ENCODE data around the gene KRTAP1-5.
"Not testable (repeated sequence)": the region's sequence is repeated elsewhere in the genome, so short reads cannot be mapped to it uniquely, and the experiment has no call there.

KRTAP1-5 gene

DNA sequence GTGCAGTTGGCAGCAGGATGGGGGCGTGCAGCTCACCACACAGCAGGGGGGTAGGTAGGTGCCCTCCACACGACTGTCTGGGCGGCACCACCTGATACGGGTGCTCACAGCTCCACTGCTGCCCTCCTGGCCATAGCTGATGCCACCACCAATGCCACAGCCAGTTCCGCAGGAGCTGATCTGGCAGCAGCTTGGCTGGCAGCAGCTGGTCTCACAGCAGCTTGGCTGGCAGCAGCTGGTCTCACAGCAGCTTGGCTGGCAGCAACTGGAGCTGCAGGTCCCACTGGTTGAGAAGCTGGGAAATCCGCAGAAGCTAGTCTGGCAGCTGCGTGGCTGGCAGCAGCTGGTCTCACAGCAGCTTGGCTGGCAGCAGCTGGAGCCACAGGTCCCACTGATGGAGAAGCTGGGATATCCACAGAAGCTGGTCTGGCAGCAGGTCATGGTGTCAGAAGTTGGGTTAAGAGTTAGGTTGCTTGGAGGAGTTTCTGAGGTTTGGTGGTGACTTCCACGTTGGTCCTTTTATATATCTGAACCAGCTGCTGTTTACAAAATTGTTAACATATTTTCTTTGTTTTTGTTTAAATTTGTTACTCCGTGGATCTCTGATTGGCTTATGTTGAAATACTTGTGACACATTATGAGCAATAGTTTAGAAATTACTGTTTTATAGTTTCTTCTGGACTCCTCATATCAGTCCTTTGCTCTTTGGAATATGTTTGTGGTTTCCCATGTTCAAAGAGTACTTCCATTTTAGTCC is at the start of gene KRTAP1-5:
Gene KRTAP1-5 (minus strand): TSS at position 494 of the 757 bp plus-strand sequence. CDS start 53 bp downstream, at position 441.
- no peaks in the 10 kb centered on the region for H3K9me3 ChIP-seq (ENCODE audit: insufficient read depth, low read depth, low read length)
- no peak within 1 kb of the TSS for H3K4me3 ChIP-seq (ENCODE audit: low read length)
- no peak within 1 kb of the TSS for H3K27ac ChIP-seq (ENCODE audit: low read length)
- H3K27me3 ChIP-seq (ENCODE audit: insufficient read depth, low read length): no peaks in the 10 kb centered on the region
- H3K36me3 ChIP-seq (ENCODE audit: insufficient read depth, low read depth, low read length): no peaks in the 10 kb centered on the region
- H3K9ac ChIP-seq (ENCODE audit: low read depth, low read length): no peak within 1 kb of the TSS
- H3K4me1 ChIP-seq (ENCODE audit: insufficient read depth, low read length): no peaks in the 10 kb centered on the region

GRCh38 chr17:41076788-41077187 is 49.8 kb upstream of the KRTAP1-5 start:
- no peaks in the 10 kb centered on the region for H3K4me1 ChIP-seq (ENCODE audit: insufficient read depth, low read length)

GRCh38 chr17:41073676-41074075 is 46.7 kb upstream of the KRTAP1-5 start:
- Histone ChIP-seq H3K36me3 (ENCODE audit: insufficient read depth, low read depth, low read length) (no peaks in the 10 kb centered on the region), H3K27ac (ENCODE audit: low read length) (no peak overlapping the region), H3K4me3 (ENCODE audit: low read length) (no peak overlapping the region), H3K4me1 (ENCODE audit: insufficient read depth, low read length) (no peaks in the 10 kb centered on the region), H3K9me3 (ENCODE audit: insufficient read depth, low read depth, low read length) (no peaks in the 10 kb centered on the region), H3K9ac (ENCODE audit: low read depth, low read length) (no peak overlapping the region), H3K27me3 (ENCODE audit: insufficient read depth, low read length) (no peaks in the 10 kb centered on the region)

More at GRCh38 chr17:41076788-41077187, 49.8 kb upstream of the KRTAP1-5 start:
- H3K4me3 ChIP-seq (ENCODE audit: low read length): no peak overlapping the region
- no peaks in the 10 kb centered on the region for H3K9me3 ChIP-seq (ENCODE audit: insufficient read depth, low read depth, low read length)
- H3K27ac ChIP-seq (ENCODE audit: low read length): no peak overlapping the region
- H3K9ac ChIP-seq (ENCODE audit: low read depth, low read length): no peak overlapping the region
- no peaks in the 10 kb centered on the region for H3K36me3 ChIP-seq (ENCODE audit: insufficient read depth, low read depth, low read length)
- H3K27me3 ChIP-seq (ENCODE audit: insufficient read depth, low read length): no peaks in the 10 kb centered on the region

DNA sequence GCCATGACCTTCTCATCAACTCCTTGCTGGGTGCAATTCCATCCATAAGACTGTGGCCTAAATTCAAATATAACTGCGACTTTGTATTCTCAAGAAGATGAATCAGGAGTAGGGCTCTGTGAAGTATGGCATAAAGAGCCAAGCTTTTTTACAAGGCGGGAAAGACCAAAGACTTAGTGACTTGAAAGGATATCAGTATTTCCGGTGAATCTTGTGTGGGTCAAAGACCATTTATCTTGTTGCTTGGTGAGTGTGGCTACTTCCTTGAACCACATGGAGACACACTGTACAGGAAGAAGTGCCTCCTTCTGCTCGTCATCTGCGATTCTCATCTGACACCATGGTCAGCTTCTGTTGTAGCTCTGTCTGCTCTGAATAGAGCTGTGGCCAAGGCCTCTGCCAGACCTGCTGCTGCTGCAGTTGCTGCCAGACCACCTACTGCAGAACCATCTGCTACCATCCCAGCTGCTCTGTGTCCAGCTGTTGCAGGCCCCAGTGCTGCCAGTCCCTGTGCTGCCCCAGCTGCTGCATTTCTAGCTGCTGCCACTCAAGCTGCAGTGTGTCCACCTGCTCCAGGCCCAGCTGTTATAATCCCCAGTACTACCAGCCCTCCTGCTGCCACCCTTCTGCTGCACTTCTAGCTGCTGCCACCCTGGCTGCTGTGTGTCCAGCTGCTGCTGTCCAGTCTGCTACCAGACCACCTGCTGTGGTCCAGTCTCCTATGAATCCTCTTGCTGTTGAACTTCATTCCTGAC is 44.8 kb upstream of the KRTAP1-5 start:
- Histone ChIP-seq H3K4me3 (ENCODE audit: low read length) (no peak overlapping the region), H3K27ac (ENCODE audit: low read length) (no peak overlapping the region), H3K27me3 (ENCODE audit: insufficient read depth, low read length) (no peaks in the 10 kb centered on the region), H3K4me1 (ENCODE audit: insufficient read depth, low read length) (no peaks in the 10 kb centered on the region), H3K36me3 (ENCODE audit: insufficient read depth, low read depth, low read length) (no peaks in the 10 kb centered on the region), H3K9ac (ENCODE audit: low read depth, low read length) (no peak overlapping the region), H3K9me3 (ENCODE audit: insufficient read depth, low read depth, low read length) (no peaks in the 10 kb centered on the region)

GRCh38 chr17:41069031-41069430 is 42.0 kb upstream of the KRTAP1-5 start:
- H3K36me3 ChIP-seq (ENCODE audit: insufficient read depth, low read depth, low read length): no peaks in the 10 kb centered on the region
- H3K27ac ChIP-seq (ENCODE audit: low read length): no peak overlapping the region
- no peaks in the 10 kb centered on the region for H3K27me3 ChIP-seq (ENCODE audit: insufficient read depth, low read length)
- no peaks in the 10 kb centered on the region for H3K9me3 ChIP-seq (ENCODE audit: insufficient read depth, low read depth, low read length)
- H3K9ac ChIP-seq (ENCODE audit: low read depth, low read length): no peak overlapping the region
- H3K4me1 ChIP-seq (ENCODE audit: insufficient read depth, low read length): no peaks in the 10 kb centered on the region
- no peak overlapping the region for H3K4me3 ChIP-seq (ENCODE audit: low read length)

- Histone ChIP-seq H3K4me3 (ENCODE audit: low read length) (no peak overlapping the region), H3K4me1 (ENCODE audit: insufficient read depth, low read length) (no peaks in the 10 kb centered on the region), H3K9me3 (ENCODE audit: insufficient read depth, low read depth, low read length) (no peaks in the 10 kb centered on the region), H3K27ac (ENCODE audit: low read length) (no peak overlapping the region), H3K36me3 (ENCODE audit: insufficient read depth, low read depth, low read length) (no peaks in the 10 kb centered on the region), H3K9ac (ENCODE audit: low read depth, low read length) (no peak overlapping the region), H3K27me3 (ENCODE audit: insufficient read depth, low read length) (no peaks in the 10 kb centered on the region)
These were observed 40.3 kb upstream of the KRTAP1-5 start for GRCh38 chr17:41067281-41067680.

- no peaks in the 10 kb centered on the region for H3K9me3 ChIP-seq (ENCODE audit: insufficient read depth, low read depth, low read length)
- no peak within 1 kb of the TSS for H3K27ac ChIP-seq (ENCODE audit: low read length)
- H3K9ac ChIP-seq (ENCODE audit: low read depth, low read length): no peak within 1 kb of the TSS
- H3K4me1 ChIP-seq (ENCODE audit: insufficient read depth, low read length): no peaks in the 10 kb centered on the region
- no peaks in the 10 kb centered on the region for H3K27me3 ChIP-seq (ENCODE audit: insufficient read depth, low read length)
- no peaks in the 10 kb centered on the region for H3K36me3 ChIP-seq (ENCODE audit: insufficient read depth, low read depth, low read length)
- H3K4me3 ChIP-seq (ENCODE audit: low read length): no peak within 1 kb of the TSS
These were observed 39.0 kb upstream of the KRTAP1-5 start, which contains the start of gene KRTAP2-4 for GRCh38 chr17:41065829-41066624. Gene KRTAP2-4, minus strand, starts transcription at chr17:41065879. Its CDS starts 34 bp downstream, at chr17:41065845.

GRCh38 chr17:41065016-41065689 is 38.1 kb upstream of the KRTAP1-5 start:
- not testable (repeated sequence) for H3K4me1 ChIP-seq (ENCODE audit: insufficient read depth, low read length); H3K27ac ChIP-seq (ENCODE audit: low read length); H3K36me3 ChIP-seq (ENCODE audit: insufficient read depth, low read depth, low read length); H3K9ac ChIP-seq (ENCODE audit: low read depth, low read length); H3K4me3 ChIP-seq (ENCODE audit: low read length); H3K9me3 ChIP-seq (ENCODE audit: insufficient read depth, low read depth, low read length); H3K27me3 ChIP-seq (ENCODE audit: insufficient read depth, low read length)

- Histone ChIP-seq H3K4me3 (ENCODE audit: low read length) (no peak overlapping the region), H3K9me3 (ENCODE audit: insufficient read depth, low read depth, low read length) (no peaks in the 10 kb centered on the region), H3K36me3 (ENCODE audit: insufficient read depth, low read depth, low read length) (no peaks in the 10 kb centered on the region), H3K27me3 (ENCODE audit: insufficient read depth, low read length) (no peaks in the 10 kb centered on the region), H3K27ac (ENCODE audit: low read length) (no peak overlapping the region), H3K4me1 (ENCODE audit: insufficient read depth, low read length) (no peaks in the 10 kb centered on the region), H3K9ac (ENCODE audit: low read depth, low read length) (no peak overlapping the region)
These were observed 37.3 kb upstream of the KRTAP1-5 start for GRCh38 chr17:41064301-41064700.

DNA sequence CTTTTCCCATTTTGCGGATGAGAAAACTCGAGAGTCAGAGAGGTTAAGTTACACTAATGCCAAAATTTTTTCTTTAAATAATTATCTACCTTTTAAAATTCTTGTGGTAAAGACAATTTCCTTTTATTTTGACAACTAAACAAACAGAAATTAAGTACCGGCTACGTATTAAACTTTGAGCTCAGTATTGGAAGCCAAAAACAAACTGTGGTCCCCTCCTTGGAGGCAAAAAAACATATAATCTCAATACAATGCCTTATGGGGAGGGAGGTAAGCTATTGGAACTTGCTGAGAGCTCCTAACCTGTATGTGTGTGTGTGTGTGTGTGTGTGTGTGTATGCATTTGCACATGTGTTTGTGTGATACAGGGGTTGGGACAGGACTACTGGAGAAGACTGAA is 36.4 kb upstream of the KRTAP1-5 start:
- no peak overlapping the region for H3K27ac ChIP-seq (ENCODE audit: low read length)
- no peak overlapping the region for H3K4me3 ChIP-seq (ENCODE audit: low read length)
- H3K27me3 ChIP-seq (ENCODE audit: insufficient read depth, low read length): no peaks in the 10 kb centered on the region
- H3K9ac ChIP-seq (ENCODE audit: low read depth, low read length): no peak overlapping the region
- H3K9me3 ChIP-seq (ENCODE audit: insufficient read depth, low read depth, low read length): no peaks in the 10 kb centered on the region
- no peaks in the 10 kb centered on the region for H3K4me1 ChIP-seq (ENCODE audit: insufficient read depth, low read length)
- no peaks in the 10 kb centered on the region for H3K36me3 ChIP-seq (ENCODE audit: insufficient read depth, low read depth, low read length)

DNA sequence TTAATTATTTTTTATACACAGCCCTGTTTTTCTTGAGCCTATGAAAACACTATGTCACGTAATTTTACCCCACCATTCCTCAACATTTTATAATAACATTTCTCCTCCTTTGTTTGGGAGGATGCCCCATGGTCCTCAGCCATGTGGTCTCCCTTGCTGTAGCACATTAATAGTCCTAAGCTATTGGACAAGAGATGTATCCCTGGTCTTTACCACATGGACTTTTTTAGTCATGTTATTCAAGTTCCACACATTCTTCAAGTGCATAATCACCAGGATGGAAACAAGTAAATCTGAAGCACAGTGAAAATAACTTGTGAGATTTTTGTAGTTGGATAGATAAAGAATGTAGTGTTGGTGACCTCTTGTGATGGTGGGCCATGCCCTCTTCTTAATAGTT is 35.0 kb upstream of the KRTAP1-5 start:
- Histone ChIP-seq H3K4me1 (ENCODE audit: insufficient read depth, low read length) (no peaks in the 10 kb centered on the region), H3K36me3 (ENCODE audit: insufficient read depth, low read depth, low read length) (no peaks in the 10 kb centered on the region), H3K9ac (ENCODE audit: low read depth, low read length) (no peak overlapping the region), H3K9me3 (ENCODE audit: insufficient read depth, low read depth, low read length) (no peaks in the 10 kb centered on the region), H3K4me3 (ENCODE audit: low read length) (no peak overlapping the region), H3K27me3 (ENCODE audit: insufficient read depth, low read length) (no peaks in the 10 kb centered on the region), H3K27ac (ENCODE audit: low read length) (no peak overlapping the region)

Measured in iPS-20b (cell line).